Small intestine (tissue), 7 donors: ENCODE data around the gene RBBP7. TPM values are rescaled to one million over a fixed set of nuclear protein-coding genes. Genes with fewer than 3 reads are reported as not detected.
"Not testable (repeated sequence)": the region's sequence is repeated elsewhere in the genome, so short reads cannot be mapped to it uniquely, and the experiment has no call there.

Experiments used
- DNase-seq, 2 donors: peaks; one replicate each; pipeline versions ENCODE4 v3.0.0 to v3.0.0-alpha.2; 2013
- FAIRE-seq: peaks from 2 replicates; lab custom pipeline; 2012; peaks lifted over from hg19 to GRCh38; lab: Jason Lieb, UNC
- H3K27ac ChIP-seq, 3 donors: one replicate each; pipeline ENCODE4 v1.5.1; 2013; ENCODE audit warnings: low read length in 2 of 3, mild to moderate bottlenecking in 2 of 3, control low read depth in 1 of 3, inconsistent platforms in 1 of 3, low read depth in 1 of 3, moderate library complexity in 1 of 3
- H3K27me3 ChIP-seq, 3 donors: one replicate each; pipeline ENCODE4 v1.6.1; 2013; ENCODE audit warnings: low read length in 3 of 3, inconsistent platforms in 1 of 3; ENCODE audit not compliant: control insufficient read depth in 3 of 3, insufficient read depth in 3 of 3
- H3K36me3 ChIP-seq, 3 donors: one replicate each; pipeline ENCODE4 v1.6.1; 2013; ENCODE audit warnings: low read length in 3 of 3, inconsistent platforms in 1 of 3, low read depth in 1 of 3, mild to moderate bottlenecking in 1 of 3, moderate library complexity in 1 of 3; ENCODE audit not compliant: control insufficient read depth in 3 of 3, insufficient read depth in 2 of 3
- H3K4me1 ChIP-seq, 3 donors: one replicate each; pipeline ENCODE4 v1.6.1; 2013; ENCODE audit warnings: low read length in 2 of 3, inconsistent platforms in 1 of 3, low read depth in 1 of 3, mild to moderate bottlenecking in 1 of 3, moderate library complexity in 1 of 3; ENCODE audit not compliant: control insufficient read depth in 3 of 3, insufficient read depth in 2 of 3
- H3K4me3 ChIP-seq, 3 donors: one replicate each; pipeline ENCODE4 v1.5.1; 2013; ENCODE audit warnings: low read length in 3 of 3, control low read depth in 1 of 3, inconsistent platforms in 1 of 3, low read depth in 1 of 3, mild to moderate bottlenecking in 1 of 3, moderate library complexity in 1 of 3
- H3K9me3 ChIP-seq, 2 donors: one replicate each; pipeline ENCODE4 v1.6.1; 2013; ENCODE audit warnings: low read depth in 1 of 2, low read length in 1 of 2; ENCODE audit not compliant: control insufficient read depth in 2 of 2, insufficient read depth in 1 of 2
- WGBS, 3 donors: extraction: QIAGEN DNeasy Blood & Tissue Kit; methylation state at CpG; one replicate each; pipeline ENCODE4 v1.1.7; 2013; 5-methylcytosine and 5-hydroxymethylcytosine counted together
- polyA plus RNA-seq, 4 donors: library from polyadenylated mRNA; stranded (reverse) in 3 of 4; unstranded in 1 of 4; fragments of 200-250 nt in 3 of 4; fragments of 120-200 nt in 1 of 4; gene quantifications; one replicate each; pipeline versions ENCODE4 v1.2.1 to v1.2.3, GENCODE V29; 2013
- donor health status: healthy with polysubstance abuse.
- donor health status: control.
- donor health status: control.
- donor health status: Bipolar disorder and iron deficiency.
- donor health status: healthy.

The RBBP7 gene
- polyA plus RNA-seq, 4 donors: 50.5 to 126 (median 89.5) TPM

DNA sequence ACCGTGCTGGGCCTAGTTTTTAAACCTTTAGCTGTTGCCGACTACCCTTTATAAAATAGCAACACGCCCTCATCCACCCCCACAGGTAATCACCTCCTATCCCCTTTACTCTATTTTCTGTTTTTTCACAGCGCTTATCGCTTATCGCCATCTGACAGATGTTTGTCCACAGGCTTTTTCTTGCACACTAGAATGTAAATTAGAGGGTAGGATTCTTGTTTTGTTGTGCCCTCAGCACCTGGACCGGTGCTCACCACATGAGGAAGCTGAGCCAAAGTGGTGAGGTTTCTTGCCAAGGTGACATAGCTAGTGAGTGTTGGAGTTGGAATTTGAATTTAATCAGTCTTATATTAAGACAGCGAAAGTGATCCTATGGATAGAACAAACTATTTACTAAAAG, 2.9 kb upstream of the RBBP7 start:
- no peak for DNase-seq
- Histone ChIP-seq H3K4me3 (no peak overlapping the region), H3K36me3 (no peaks in the 10 kb centered on the region), H3K9me3 (no peaks in the 10 kb centered on the region), H3K27ac (no peak overlapping the region), H3K4me1 (no peaks in the 10 kb centered on the region), H3K27me3 (peaks cover 0 to 3% (median 0%) of the 10 kb centered on the region in 3 donors)
- FAIRE-seq: no peak
- 75 to 85% (median 81%) methylated on average over 8 of the region's 8 CpGs for WGBS, 3 donors

DNA sequence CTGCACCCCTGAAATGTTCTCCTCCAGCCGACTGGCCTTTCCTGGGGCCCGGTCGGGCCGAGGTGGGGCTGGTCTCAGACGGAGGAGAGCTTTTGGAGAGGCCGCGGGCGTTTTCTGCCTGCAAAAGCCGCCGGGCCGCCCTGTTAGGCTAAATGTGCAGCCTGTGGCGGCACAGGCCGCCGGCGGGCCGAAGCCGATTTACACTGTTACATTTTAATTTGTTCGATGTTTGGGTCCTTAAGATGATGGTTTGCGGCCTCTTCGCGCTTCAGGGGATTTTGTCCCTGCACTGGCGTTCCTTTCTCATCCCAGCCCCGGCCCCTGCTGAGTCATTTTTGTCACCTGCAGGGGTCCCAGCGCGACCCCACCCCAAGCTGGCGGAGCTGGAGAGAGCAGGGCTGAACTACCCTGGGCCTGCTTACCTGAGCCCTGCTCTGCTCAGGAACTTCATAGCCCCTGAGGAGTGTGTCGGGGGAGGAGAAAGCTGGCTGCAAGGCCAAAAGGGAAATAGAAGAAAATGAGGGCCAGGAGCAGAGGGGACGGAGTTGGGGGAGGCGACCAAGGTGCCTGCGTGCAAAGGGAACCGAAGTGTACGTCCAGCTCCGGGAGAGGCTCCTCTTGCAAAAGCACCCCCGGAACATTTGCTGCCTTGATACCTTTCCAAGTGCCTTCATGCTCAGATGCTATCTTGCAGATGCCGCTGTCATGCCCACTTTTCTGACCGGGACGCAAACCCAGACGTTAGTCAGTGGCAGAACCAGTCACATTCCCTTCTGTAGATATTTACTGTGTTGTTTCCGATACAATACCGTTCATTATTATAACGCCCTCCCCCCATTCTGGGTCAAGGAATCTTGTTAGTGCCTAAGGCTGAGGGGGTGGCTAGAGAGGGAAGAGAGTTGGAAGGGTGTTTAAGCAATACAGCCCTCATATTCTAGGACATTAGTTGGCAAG, 977 bp upstream of the RBBP7 start:
- H3K36me3 ChIP-seq: peaks cover 0 to 4% (median 0%) of the 10 kb centered on the region in 3 donors
- WGBS, 3 donors: 8 to 22% (median 10%) methylated on average over 38 to 41 of the region's 41 CpGs
- peaks cover 0 to 3% (median 0%) of the 10 kb centered on the region in 3 donors for H3K27me3 ChIP-seq
- peak overlapping the region; percentile 18 to 96 (median 94) for H3K27ac ChIP-seq
- no peaks in the 10 kb centered on the region for H3K4me1 ChIP-seq
- peak overlapping the region in 2 of 3 donors; percentile 58 to 91 for H3K4me3 ChIP-seq
- no peaks in the 10 kb centered on the region for H3K9me3 ChIP-seq
- FAIRE-seq (no peak), DNase-seq (peak in 1 of 2 donors; percentile 36)

DNA sequence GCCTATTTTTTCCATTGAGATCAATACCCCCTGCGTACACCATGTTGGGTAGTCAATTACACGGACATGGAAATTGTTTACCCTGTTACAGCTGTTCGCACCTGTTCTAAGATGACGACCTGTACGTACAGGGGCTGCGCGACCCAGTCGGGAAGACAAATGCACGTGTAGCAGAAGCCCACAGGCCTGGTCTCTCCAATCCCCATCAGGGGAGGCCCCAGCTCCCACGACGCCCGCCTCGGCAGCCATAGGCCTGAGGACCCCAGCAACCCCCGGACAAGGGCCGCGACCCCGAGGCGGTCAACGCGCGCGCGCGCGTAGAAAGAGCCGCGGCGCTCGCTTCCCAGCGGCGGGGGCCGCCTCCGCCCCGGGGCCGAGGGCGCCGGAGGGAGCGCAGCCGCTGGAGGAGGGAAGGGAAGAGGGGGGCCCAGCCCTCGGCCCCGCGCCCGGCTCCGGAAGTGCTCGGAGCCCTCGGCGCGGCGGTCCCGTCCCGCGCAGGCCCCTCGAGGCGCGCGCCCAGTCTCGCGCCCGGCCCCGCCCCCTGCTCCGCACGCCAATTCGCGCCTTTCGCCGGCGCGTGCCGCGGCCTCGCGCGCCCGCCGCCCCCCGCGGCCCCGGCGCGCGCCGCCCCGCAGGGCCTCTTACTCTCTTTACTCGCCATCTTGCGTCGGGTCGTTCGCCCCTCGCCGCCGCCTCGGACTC, 618 bp downstream of the RBBP7 start:
- peak overlapping the region; percentile 92 to 100 (median 98) for H3K27ac ChIP-seq
- no peaks in the 10 kb centered on the region for H3K9me3 ChIP-seq
- H3K27me3 ChIP-seq: peaks cover 0 to 3% (median 0%) of the 10 kb centered on the region in 3 donors
- WGBS, 3 donors: 1 to 32% (median 13%) methylated on average over 14 to 92 of the region's 92 CpGs
- peaks cover 0 to 4% (median 0%) of the 10 kb centered on the region in 3 donors for H3K36me3 ChIP-seq
- DNase-seq (peak; percentile 22 to 61), FAIRE-seq (no peak)
- no peaks in the 10 kb centered on the region for H3K4me1 ChIP-seq
- peak overlapping the region; percentile 53 to 91 (median 89) for H3K4me3 ChIP-seq

DNA sequence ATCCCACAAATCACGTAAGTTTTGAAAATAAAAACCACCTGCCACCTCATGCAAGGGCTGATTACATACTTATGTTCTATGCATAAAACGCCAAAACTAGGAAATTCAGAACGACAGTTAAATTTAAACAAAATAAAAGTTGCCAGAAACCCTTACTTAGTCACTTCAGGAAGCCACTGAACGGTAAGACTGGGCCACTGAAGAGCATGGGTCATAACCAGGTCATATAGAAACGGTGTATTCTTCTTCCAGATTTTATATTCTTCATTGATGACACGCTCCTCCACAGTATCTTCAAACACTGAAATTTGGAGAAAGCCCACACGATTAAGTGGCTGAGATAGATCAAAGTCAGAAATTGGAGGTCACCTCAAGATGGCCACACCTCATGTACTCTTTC, 1.2 kb downstream of the RBBP7 start:
- peak overlapping the region; percentile 53 to 91 (median 70) for H3K4me3 ChIP-seq
- H3K9me3 ChIP-seq: no peaks in the 10 kb centered on the region
- no peaks in the 10 kb centered on the region for H3K4me1 ChIP-seq
- H3K36me3 ChIP-seq: peaks cover 0 to 4% (median 0%) of the 10 kb centered on the region in 3 donors
- peaks cover 0 to 3% (median 0%) of the 10 kb centered on the region in 3 donors for H3K27me3 ChIP-seq
- peak overlapping the region in 2 of 3 donors; percentile 77 to 90 for H3K27ac ChIP-seq
- FAIRE-seq (no peak), DNase-seq (no peak)
- 4 to 24% (median 6%) methylated on average over 7 of the region's 7 CpGs for WGBS, 3 donors

DNA sequence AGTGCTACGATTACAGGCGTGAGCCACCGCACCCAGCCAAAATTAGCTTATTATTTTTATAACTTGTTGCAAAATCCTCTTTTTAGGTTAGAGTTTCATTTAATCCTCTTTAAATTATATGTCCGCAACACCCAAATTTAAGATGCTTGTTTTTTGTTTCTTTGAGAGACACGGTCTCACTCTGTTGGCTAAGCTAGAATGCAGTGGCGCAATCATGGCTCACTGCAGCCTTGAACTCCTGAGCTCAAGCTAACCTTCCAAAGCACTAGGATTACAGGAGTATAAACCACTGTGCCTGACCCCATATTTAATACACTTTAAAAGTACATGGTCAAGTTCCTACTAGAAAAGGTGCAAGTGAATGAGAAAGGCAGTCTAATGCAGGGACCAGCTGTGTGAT, 2.2 kb downstream of the RBBP7 start:
- Histone ChIP-seq H3K36me3 (peaks cover 0 to 4% (median 0%) of the 10 kb centered on the region in 3 donors), H3K4me3 (no peak overlapping the region), H3K9me3 (no peaks in the 10 kb centered on the region), H3K27ac (no peak overlapping the region), H3K27me3 (peaks cover 0 to 3% (median 0%) of the 10 kb centered on the region in 3 donors), H3K4me1 (no peaks in the 10 kb centered on the region)
- WGBS, 3 donors: 85 to 95% (median 92%) methylated on average over 6 of the region's 6 CpGs
- no peak for FAIRE-seq
- no peak for DNase-seq

DNA sequence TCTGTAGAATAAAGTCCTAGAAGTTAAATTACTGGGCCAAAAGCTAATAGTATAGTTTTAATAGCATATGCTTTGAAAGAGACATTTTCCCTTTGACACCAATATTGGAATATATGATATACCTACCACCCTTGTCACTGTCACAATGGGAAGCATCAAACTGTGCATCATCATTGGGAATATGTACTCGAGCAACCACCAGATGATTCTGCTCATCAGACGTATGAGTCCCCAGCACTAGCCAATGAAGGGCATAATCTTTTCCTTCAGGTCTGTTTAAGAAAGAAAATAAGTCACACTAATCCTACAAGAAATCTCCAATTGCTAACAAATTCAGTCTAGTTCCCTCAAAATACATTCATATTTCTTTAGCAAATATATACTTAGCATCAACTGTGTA, 7.3 kb downstream of the RBBP7 start:
- FAIRE-seq: no peak
- 72 to 93% (median 90%) methylated on average over 2 of the region's 2 CpGs for WGBS, 3 donors
- Histone ChIP-seq H3K27me3 (no peaks in the 10 kb centered on the region), H3K36me3 (peaks cover 0 to 25% (median 0%) of the 10 kb centered on the region in 3 donors), H3K4me1 (no peaks in the 10 kb centered on the region), H3K27ac (no peak overlapping the region), H3K9me3 (no peaks in the 10 kb centered on the region), H3K4me3 (no peak overlapping the region)
- DNase-seq: no peak

DNA sequence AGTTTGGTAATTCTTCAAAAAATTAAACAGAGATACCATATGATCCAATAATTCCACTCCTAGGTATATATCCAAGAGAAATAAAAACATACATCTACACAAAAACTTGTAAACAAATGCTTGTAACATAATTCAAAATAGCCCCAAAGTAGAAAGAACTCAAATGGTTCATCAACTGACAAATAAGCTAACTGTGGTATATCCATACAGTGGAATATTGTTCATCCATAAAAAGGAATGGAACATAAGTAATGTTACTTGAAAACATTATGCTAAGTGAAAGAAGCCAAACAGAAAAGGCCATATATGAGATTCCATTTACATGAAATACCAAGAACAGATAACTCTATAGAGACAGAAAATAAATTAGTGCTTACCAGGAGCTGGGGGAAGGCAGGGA, 13.4 kb downstream of the RBBP7 start:
- DNase-seq (no peak), FAIRE-seq (no peak)
- Histone ChIP-seq H3K9me3 (no peaks in the 10 kb centered on the region), H3K27me3 (no peaks in the 10 kb centered on the region), H3K36me3 (peaks cover 0 to 39% (median 0%) of the 10 kb centered on the region in 3 donors), H3K4me1 (no peaks in the 10 kb centered on the region), H3K27ac (no peak overlapping the region), H3K4me3 (no peak overlapping the region)

DNA sequence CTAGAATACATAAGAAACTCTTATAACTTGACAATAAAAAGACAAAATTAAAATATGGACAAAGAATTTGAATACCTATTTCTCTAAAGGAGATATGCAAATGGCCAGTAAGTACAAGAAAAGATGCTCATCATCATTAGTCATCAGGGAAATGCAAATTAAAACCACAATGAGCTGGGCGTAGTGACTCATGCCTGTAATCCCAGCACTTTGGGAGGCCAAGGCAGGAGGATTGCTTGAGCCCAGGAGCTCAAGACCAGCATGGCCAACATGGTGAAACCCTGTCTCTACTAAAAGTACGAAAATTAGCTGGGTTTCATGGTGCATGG, 14.1 kb downstream of the RBBP7 start:
- not testable (repeated sequence) for FAIRE-seq, H3K4me1 ChIP-seq, H3K27ac ChIP-seq, DNase-seq, H3K27me3 ChIP-seq, H3K4me3 ChIP-seq, H3K9me3 ChIP-seq
- WGBS, 3 donors: 70 to 91% (median 82%) methylated on average over 2 of the region's 2 CpGs
- H3K36me3 ChIP-seq: peaks cover 0 to 33% (median 0%) of the 10 kb centered on the region in 3 donors
